Measurements from ENCODE around the gene FSTL4.

DNA sequence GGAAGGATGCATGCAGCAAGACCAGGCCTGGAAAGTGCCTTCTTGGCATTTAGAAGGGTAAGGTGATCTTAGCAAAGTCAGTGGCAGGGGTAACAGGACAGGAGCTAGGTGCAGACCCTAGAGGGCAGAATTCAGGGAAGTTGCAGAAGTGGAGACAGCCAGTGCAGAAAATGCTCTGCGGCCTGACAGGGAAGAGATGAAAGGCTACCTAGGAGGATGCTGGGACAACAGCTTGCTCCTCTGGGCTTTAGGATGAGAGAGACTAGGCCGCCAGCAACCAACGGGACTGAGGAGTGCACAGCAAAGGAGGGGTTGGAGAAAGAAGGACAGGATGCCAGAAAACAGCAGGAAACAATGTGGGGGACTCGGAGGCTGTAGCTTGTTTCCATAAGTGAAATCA is 219.9 kb downstream of the FSTL4 start:
- TF ChIP-seq, protein P1, sequence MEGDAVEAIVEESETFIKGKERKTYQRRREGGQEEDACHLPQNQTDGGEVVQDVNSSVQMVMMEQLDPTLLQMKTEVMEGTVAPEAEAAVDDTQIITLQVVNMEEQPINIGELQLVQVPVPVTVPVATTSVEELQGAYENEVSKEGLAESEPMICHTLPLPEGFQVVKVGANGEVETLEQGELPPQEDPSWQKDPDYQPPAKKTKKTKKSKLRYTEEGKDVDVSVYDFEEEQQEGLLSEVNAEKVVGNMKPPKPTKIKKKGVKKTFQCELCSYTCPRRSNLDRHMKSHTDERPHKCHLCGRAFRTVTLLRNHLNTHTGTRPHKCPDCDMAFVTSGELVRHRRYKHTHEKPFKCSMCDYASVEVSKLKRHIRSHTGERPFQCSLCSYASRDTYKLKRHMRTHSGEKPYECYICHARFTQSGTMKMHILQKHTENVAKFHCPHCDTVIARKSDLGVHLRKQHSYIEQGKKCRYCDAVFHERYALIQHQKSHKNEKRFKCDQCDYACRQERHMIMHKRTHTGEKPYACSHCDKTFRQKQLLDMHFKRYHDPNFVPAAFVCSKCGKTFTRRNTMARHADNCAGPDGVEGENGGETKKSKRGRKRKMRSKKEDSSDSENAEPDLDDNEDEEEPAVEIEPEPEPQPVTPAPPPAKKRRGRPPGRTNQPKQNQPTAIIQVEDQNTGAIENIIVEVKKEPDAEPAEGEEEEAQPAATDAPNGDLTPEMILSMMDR (IDR thresholded peaks at IDR 0.05): no peak
- no peak for TF ChIP-seq POLR2A (IDR thresholded peaks at IDR 0.05)

All from lower leg skin (tissue), 3 donors.